ENCODE measurements around the gene TSPAN31. TPM values are rescaled to one million over a fixed set of nuclear protein-coding genes. Genes with fewer than 3 reads are reported as not detected.
A peak's percentile ranks its signal among the peaks of the same experiment; 100 is the strongest.

The TSPAN31 gene
- total and polyA plus RNA-seq, 7 donors = 12.0 to 85.8 (median 43.2) TPM

DNA sequence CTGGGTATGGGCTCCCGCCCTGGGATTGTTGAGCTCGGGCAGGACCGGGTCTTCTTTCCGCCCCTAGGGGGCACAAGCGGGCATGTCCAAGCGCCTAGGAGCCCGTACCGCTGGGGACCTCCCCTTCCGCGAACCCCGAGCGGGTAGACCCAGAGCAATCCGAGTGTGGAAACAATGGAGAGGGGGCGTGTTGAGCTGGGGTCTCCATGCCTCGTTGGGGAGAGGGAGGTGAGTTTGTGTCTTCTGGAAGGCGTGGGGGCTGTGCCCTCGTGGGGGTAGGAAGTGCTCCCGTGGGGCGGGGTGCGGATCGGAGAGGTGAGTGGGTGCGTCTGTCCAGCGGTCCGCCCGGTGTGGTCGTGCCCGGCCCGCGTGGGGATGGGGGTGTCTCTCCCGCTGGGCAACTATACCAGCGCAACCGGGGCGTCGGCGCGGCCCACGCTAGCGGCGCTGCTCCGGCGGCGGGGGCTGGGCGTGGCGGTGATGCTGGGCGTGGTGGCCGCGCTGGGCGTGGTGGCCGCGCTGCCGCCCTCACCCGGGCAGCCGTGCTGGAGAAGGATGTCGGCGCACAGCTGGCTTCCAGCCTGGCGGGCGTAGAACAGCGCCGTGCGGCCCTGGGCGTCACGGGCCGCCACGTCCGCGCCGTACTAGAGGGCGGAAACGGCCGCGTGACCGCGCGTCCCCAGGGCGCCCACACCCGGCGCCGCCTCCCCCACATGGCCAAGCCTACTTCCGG lies 18.5 kb upstream of the TSPAN31 start:
- peak overlapping the region; percentile 35 to 64 (median 52) for H3K4me3 ChIP-seq
- peaks cover 0 to 47% (median 22%) of the 10 kb centered on the region in 3 donors for H3K27me3 ChIP-seq
- TF ChIP-seq EP300 (IDR thresholded peaks at IDR 0.05) (no peak), POLR2AphosphoS5 (IDR thresholded peaks at IDR 0.05) (peak in 1 of 4 donors; percentile 22)
- TF ChIP-seq, protein P1, sequence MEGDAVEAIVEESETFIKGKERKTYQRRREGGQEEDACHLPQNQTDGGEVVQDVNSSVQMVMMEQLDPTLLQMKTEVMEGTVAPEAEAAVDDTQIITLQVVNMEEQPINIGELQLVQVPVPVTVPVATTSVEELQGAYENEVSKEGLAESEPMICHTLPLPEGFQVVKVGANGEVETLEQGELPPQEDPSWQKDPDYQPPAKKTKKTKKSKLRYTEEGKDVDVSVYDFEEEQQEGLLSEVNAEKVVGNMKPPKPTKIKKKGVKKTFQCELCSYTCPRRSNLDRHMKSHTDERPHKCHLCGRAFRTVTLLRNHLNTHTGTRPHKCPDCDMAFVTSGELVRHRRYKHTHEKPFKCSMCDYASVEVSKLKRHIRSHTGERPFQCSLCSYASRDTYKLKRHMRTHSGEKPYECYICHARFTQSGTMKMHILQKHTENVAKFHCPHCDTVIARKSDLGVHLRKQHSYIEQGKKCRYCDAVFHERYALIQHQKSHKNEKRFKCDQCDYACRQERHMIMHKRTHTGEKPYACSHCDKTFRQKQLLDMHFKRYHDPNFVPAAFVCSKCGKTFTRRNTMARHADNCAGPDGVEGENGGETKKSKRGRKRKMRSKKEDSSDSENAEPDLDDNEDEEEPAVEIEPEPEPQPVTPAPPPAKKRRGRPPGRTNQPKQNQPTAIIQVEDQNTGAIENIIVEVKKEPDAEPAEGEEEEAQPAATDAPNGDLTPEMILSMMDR (IDR thresholded peaks at IDR 0.05) = peak; percentile 22 to 60 (median 56)
- peaks cover 0 to 21% (median 17%) of the 10 kb centered on the region in 4 donors for H3K4me1 ChIP-seq
- 12 to 55% methylated on average over 79 of the region's 79 CpGs for WGBS, 2 donors
- peak overlapping the region; percentile 8 to 56 (median 32) for H3K27ac ChIP-seq
- H3K9me3 ChIP-seq = no peaks in the 10 kb centered on the region
- H3K36me3 ChIP-seq = peaks cover 0 to 10% (median 0%) of the 10 kb centered on the region in 4 donors
- intact Hi-C loops (cut with DNase I) = no loop called here
- DNase-seq = peak; percentile 91

DNA sequence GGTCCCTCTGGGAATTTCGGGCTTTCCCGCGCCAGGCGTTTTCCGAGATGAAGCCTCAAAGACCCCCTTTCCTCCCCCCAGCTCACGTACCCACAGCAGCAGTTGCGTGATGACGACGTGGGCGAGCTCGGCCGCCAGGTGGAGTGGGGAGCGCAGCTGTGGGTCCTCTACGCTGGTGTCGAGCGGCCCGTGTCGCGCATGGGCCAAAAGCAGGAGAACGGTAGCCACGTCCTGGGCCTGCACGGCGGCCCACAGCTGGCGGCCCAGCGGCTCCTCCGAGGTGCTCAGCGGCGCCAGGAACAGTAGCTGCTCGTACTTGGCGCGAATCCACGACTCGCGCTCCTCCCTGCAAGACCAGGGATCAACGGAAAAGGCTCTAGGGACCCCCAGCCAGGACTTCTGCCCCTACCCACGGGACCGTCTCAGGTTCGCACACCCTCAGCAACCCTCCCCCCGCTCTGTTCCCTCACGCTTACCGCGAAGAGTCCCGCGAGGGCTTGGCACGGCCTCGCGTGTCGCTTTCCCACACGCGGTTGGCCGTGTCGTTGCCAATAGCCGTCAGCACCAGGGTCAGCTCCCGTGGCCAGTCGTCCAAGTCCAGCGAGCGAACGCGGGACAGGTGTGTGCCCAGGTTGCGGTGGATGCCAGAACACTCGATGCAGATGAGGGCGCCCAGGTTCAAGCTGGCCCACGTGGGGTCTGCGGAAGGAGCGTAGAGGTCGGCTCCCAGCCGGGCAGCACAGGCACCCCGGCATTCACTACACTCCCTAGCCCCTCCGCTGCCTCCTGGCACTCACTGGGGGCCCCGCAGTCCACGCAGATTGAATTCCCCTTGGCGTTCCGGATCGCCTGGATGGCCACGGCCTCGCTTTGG lies 17.7 kb upstream of the TSPAN31 start:
- Histone ChIP-seq H3K27ac (peak overlapping the region; percentile 8 to 56 (median 32)), H3K36me3 (peaks cover 0 to 2% (median 0%) of the 10 kb centered on the region in 4 donors), H3K4me3 (peak overlapping the region; percentile 35 to 64 (median 52)), H3K4me1 (peaks cover 0 to 21% (median 17%) of the 10 kb centered on the region in 4 donors), H3K27me3 (peaks cover 0 to 52% (median 26%) of the 10 kb centered on the region in 3 donors), H3K9me3 (no peaks in the 10 kb centered on the region)
- 16 to 58% methylated on average over 76 of the region's 76 CpGs for WGBS, 2 donors
- intact Hi-C loops (cut with DNase I) = no loop called here
- DNase-seq = no peak
- TF ChIP-seq EP300 (IDR thresholded peaks at IDR 0.05) = no peak
- no peak for TF ChIP-seq POLR2A (IDR thresholded peaks at IDR 0.05)
- TF ChIP-seq POLR2AphosphoS5 (IDR thresholded peaks at IDR 0.05) = no peak
- TF ChIP-seq, protein P1 (IDR thresholded peaks at IDR 0.05) = peak in 3 of 4 experiments; percentile 26 to 40 (median 27)

DNA sequence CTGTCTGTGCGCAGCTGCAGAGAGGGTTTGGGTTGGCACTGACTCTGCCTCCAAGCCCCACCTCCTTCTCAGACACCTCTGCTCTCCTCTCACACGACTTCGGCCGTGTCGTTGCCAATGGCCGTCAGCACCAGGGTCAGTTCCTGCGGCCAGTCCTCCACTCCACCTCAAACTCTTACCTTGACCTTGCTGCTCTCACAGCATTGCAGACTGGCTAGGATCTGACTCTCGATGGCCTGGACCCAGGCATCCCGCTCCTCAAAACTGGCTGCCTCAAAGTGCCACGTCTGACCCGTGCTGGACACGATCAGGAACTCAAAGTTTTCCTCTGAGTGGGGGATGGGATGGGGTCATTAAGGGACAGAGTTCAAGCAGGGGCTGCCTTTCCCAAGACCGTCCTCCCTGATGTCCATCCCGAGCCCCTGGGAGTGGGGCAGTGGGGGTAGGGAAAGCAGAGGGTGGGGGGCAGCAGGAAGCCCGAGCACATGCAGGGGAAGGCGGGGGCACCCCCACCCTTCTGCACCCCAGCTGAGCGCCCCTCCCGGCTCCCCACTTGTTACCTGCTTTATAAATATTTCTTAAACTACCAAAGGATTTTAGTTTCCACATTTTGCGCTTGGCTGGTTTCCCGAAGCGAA lies 17.0 kb upstream of the TSPAN31 start:
- no peak for DNase-seq
- TF ChIP-seq POLR2AphosphoS5 (IDR thresholded peaks at IDR 0.05) (no peak), EP300 (IDR thresholded peaks at IDR 0.05) (no peak), POLR2A (IDR thresholded peaks at IDR 0.05) (no peak)
- TF ChIP-seq, protein P1 (IDR thresholded peaks at IDR 0.05) = no peak
- WGBS, 2 donors = 36 to 68% methylated on average over 21 of the region's 21 CpGs
- H3K36me3 ChIP-seq = no peaks in the 10 kb centered on the region
- intact Hi-C loops (cut with DNase I) = no loop called here
- H3K27me3 ChIP-seq = peaks cover 0 to 59% (median 30%) of the 10 kb centered on the region in 3 donors
- H3K27ac ChIP-seq = no peak overlapping the region
- no peak overlapping the region for H3K4me3 ChIP-seq
- H3K4me1 ChIP-seq = peaks cover 0 to 21% (median 17%) of the 10 kb centered on the region in 4 donors
- no peaks in the 10 kb centered on the region for H3K9me3 ChIP-seq

DNA sequence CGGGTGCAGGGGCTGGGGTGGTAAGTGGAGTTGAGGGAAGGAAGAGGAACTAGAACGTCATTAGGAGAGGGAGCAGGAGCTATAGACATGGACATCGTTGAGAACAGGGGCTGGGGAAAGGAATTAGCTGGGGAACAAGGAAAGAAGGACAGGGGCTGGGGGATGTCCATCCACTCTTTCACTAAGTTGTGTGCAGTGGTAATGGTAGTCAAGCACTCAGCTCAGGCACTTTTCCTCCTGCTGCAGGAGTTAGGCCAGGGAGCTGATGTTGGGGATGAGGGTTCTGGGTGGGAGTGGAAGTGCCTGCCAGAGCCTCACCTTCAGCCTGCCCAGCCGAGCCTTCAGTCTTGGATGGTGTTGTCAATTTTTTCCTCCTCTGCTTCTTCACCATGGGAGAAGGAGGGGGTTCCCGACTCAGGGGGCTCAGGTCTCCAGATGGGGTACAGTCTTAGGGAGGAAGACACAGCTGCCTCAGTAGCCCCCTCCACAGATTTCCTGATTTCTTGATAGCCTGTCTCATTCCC lies 15.5 kb upstream of the TSPAN31 start:
- Histone ChIP-seq H3K9me3 (no peaks in the 10 kb centered on the region), H3K27ac (no peak overlapping the region), H3K4me3 (no peak overlapping the region), H3K27me3 (peaks cover 10 to 72% (median 42%) of the 10 kb centered on the region in 3 donors), H3K36me3 (no peaks in the 10 kb centered on the region), H3K4me1 (peaks cover 0 to 21% (median 17%) of the 10 kb centered on the region in 4 donors)
- intact Hi-C loops (cut with DNase I) = no loop called here
- WGBS, 2 donors = 40 to 64% methylated on average over 5 of the region's 5 CpGs
- DNase-seq = no peak
- TF ChIP-seq POLR2AphosphoS5 (IDR thresholded peaks at IDR 0.05) = no peak
- TF ChIP-seq, protein P1 (IDR thresholded peaks at IDR 0.05) = no peak
- TF ChIP-seq EP300 (IDR thresholded peaks at IDR 0.05) = no peak
- TF ChIP-seq POLR2A (IDR thresholded peaks at IDR 0.05) = no peak

All from sigmoid colon (tissue), 7 donors.